Sigmoid colon (tissue), 7 donors: ENCODE results near the gene GRIN2A. TPM values are rescaled to one million over a fixed set of nuclear protein-coding genes. Genes with fewer than 3 reads are reported as not detected.

Experiments used
- DNase-seq: peaks from one replicate; pipeline ENCODE4 v3.0.0-alpha.2; 2019
- H3K27ac ChIP-seq, 4 donors: fragments of 200-600 bp; sonication (generic); one replicate each; pipeline ENCODE4 v1.5.1; 2016 to 2019; ENCODE audit warnings: mild to moderate bottlenecking in 1 of 4
- H3K27me3 ChIP-seq, 3 donors: fragments of 200-600 bp; sonication (generic); one replicate each; pipeline ENCODE4 v1.5.1; 2019; ENCODE audit warnings: mild to moderate bottlenecking in 1 of 3
- H3K36me3 ChIP-seq, 4 donors: fragments of 200-600 bp; sonication (generic); one replicate each; pipeline ENCODE4 v1.5.1; 2016 to 2019
- H3K4me1 ChIP-seq, 4 donors: fragments of 200-600 bp; sonication (generic); one replicate each; pipeline ENCODE4 v1.5.1; 2017 to 2019
- H3K4me3 ChIP-seq, 4 donors: fragments of 200-600 bp; sonication (generic); one replicate each; pipeline ENCODE4 v1.5.1; 2017 to 2019; ENCODE audit warnings: mild to moderate bottlenecking in 2 of 4, moderate library complexity in 1 of 4
- H3K9me3 ChIP-seq, 4 donors: fragments of 200-600 bp in 3 of 4; sonication (generic) in 3 of 4; one replicate each; pipeline versions ENCODE4 v1.5.1 to v1.6.1; 2013 to 2019
- CTCF ChIP-seq, 4 experiments: fragments of 450-650 bp in 3 of 4; fragments of 200-600 bp in 1 of 4; IDR thresholded peaks; one replicate each; pipeline ENCODE4 v1.5.1; 2016 to 2019; ENCODE audit warnings: antibody characterized with exemption in 4 of 4, mild to moderate bottlenecking in 3 of 4, moderate library complexity in 2 of 4
- EP300 ChIP-seq, 4 donors: sonication (generic); formaldehyde crosslinking; IDR thresholded peaks; one replicate each; pipeline ENCODE4 v1.6.1; 2017; ENCODE audit warnings: antibody characterized with exemption in 4 of 4
- POLR2A ChIP-seq, 2 donors: fragments of 450-650 bp; IDR thresholded peaks; one replicate each; pipeline ENCODE4 v1.6.1; 2016; ENCODE audit warnings: antibody characterized with exemption in 2 of 2, mild to moderate bottlenecking in 2 of 2, moderate library complexity in 2 of 2
- POLR2AphosphoS5 ChIP-seq, 4 donors: sonication (generic); formaldehyde crosslinking; IDR thresholded peaks; one replicate each; pipeline ENCODE4 v1.6.1; 2017; ENCODE audit warnings: antibody characterized with exemption in 4 of 4
- WGBS, 2 donors: extraction: QIAGEN DNeasy Blood & Tissue Kit; methylation state at CpG; one replicate each; pipeline ENCODE4 v1.1.7; 2013; 5-methylcytosine and 5-hydroxymethylcytosine counted together
- intact Hi-C: fragments of 100-400 bp; cut with DNase I; formaldehyde crosslinking; loops from one replicate; pipeline ENCODE4 v1.15.1; 2023
- polyA plus RNA-seq, 3 donors: library from polyadenylated mRNA; stranded (reverse); fragments of 200-250 nt; gene quantifications; one replicate each; pipeline ENCODE4 v1.2.3, GENCODE V29; 2013
- total RNA-seq, 4 donors: library from RNA; depleted of rRNA; stranded (reverse); fragments of >200 nt; gene quantifications; one replicate each; pipeline ENCODE4 v1.1.0, GENCODE V29; 2016
- donor health status: healthy with polysubstance abuse.
- donor health status: Bipolar disorder and iron deficiency.
- donor health status: healthy.

The GRIN2A gene
- total and polyA plus RNA-seq, 7 donors: under 0.01 to 0.36 (median 0.09) TPM

- TF ChIP-seq CTCF (IDR thresholded peaks at IDR 0.05) (no peak), EP300 (IDR thresholded peaks at IDR 0.05) (no peak), POLR2A (IDR thresholded peaks at IDR 0.05) (no peak), POLR2AphosphoS5 (IDR thresholded peaks at IDR 0.05) (no peak)
- no peak overlapping the region for H3K27ac ChIP-seq
- no peak overlapping the region for H3K4me3 ChIP-seq
- H3K36me3 ChIP-seq: no peaks in the 10 kb centered on the region
- no peak for DNase-seq
- H3K27me3 ChIP-seq: peaks cover 0 to 13% (median 0%) of the 10 kb centered on the region in 3 donors
- H3K9me3 ChIP-seq: no peaks in the 10 kb centered on the region
- intact Hi-C loops: no loop called here
- 62 to 69% methylated on average over 9 of the region's 9 CpGs for WGBS, 2 donors
- H3K4me1 ChIP-seq: no peaks in the 10 kb centered on the region
Observed at GRCh38 chr16:10226141-10226986, 44.1 kb upstream of the GRIN2A start.

- TF ChIP-seq EP300 (IDR thresholded peaks at IDR 0.05): no peak
- no peak for TF ChIP-seq CTCF (IDR thresholded peaks at IDR 0.05)
- TF ChIP-seq POLR2A (IDR thresholded peaks at IDR 0.05): no peak
- no peak for TF ChIP-seq POLR2AphosphoS5 (IDR thresholded peaks at IDR 0.05)
- intact Hi-C loops: no loop called here
- no peak for DNase-seq
- no peak overlapping the region for H3K27ac ChIP-seq
- no peak overlapping the region for H3K4me3 ChIP-seq
- H3K27me3 ChIP-seq: peaks cover 0 to 13% (median 0%) of the 10 kb centered on the region in 3 donors
- WGBS, 2 donors: 60 to 83% methylated on average over 6 of the region's 6 CpGs
- H3K4me1 ChIP-seq: no peaks in the 10 kb centered on the region
- no peaks in the 10 kb centered on the region for H3K9me3 ChIP-seq
- no peaks in the 10 kb centered on the region for H3K36me3 ChIP-seq
Observed at GRCh38 chr16:10225653-10226052, 43.4 kb upstream of the GRIN2A start.

- peaks cover 0 to 13% (median 0%) of the 10 kb centered on the region in 3 donors for H3K27me3 ChIP-seq
- DNase-seq: no peak
- no peak for TF ChIP-seq POLR2AphosphoS5 (IDR thresholded peaks at IDR 0.05)
- no peak for TF ChIP-seq EP300 (IDR thresholded peaks at IDR 0.05)
- TF ChIP-seq CTCF (IDR thresholded peaks at IDR 0.05): no peak
- TF ChIP-seq POLR2A (IDR thresholded peaks at IDR 0.05): no peak
- no peak overlapping the region for H3K27ac ChIP-seq
- intact Hi-C loops: no loop called here
- 97 to 98% methylated on average over 4 of the region's 4 CpGs for WGBS, 2 donors
- H3K4me3 ChIP-seq: no peak overlapping the region
- H3K9me3 ChIP-seq: no peaks in the 10 kb centered on the region
- H3K4me1 ChIP-seq: no peaks in the 10 kb centered on the region
- H3K36me3 ChIP-seq: no peaks in the 10 kb centered on the region
Observed at GRCh38 chr16:10224850-10225249, 42.6 kb upstream of the GRIN2A start.

- TF ChIP-seq POLR2AphosphoS5 (IDR thresholded peaks at IDR 0.05) (no peak), CTCF (IDR thresholded peaks at IDR 0.05) (no peak), POLR2A (IDR thresholded peaks at IDR 0.05) (no peak), EP300 (IDR thresholded peaks at IDR 0.05) (no peak)
- no peaks in the 10 kb centered on the region for H3K36me3 ChIP-seq
- H3K27me3 ChIP-seq: peaks cover 0 to 13% (median 0%) of the 10 kb centered on the region in 3 donors
- WGBS, 2 donors: 46 to 69% methylated on average over 3 of the region's 3 CpGs
- intact Hi-C loops: no loop called here
- H3K4me1 ChIP-seq: no peaks in the 10 kb centered on the region
- no peak for DNase-seq
- no peak overlapping the region for H3K4me3 ChIP-seq
- H3K9me3 ChIP-seq: no peaks in the 10 kb centered on the region
- H3K27ac ChIP-seq: no peak overlapping the region
Observed at GRCh38 chr16:10220942-10221341, 38.7 kb upstream of the GRIN2A start.
